ENCODE measurements around the gene KAZN. TPM values are rescaled to one million over a fixed set of nuclear protein-coding genes. Genes with fewer than 3 reads are reported as not detected.

The KAZN gene
- total RNA-seq, 1 donor from 2014 or later, result 40.6 TPM

- DNase-seq (ENCODE audit: low spot score), result no peak
These were observed 557.6 kb downstream of the KAZN start for GRCh38 chr1:15155888-15156741.

GRCh38 chr1:15156807-15157380, 558.4 kb downstream of the KAZN start:
- DNase-seq (ENCODE audit: low spot score), result no peak

- DNase-seq (ENCODE audit: low spot score), result no peak
These were observed 559.3 kb downstream of the KAZN start for GRCh38 chr1:15157524-15158399.

GRCh38 chr1:15158506-15159165, 560.2 kb downstream of the KAZN start:
- DNase-seq (ENCODE audit: low spot score), result no peak

GRCh38 chr1:15159166-15159555, 560.7 kb downstream of the KAZN start:
- no peak for DNase-seq (ENCODE audit: low spot score)

- no peak for DNase-seq (ENCODE audit: low spot score)
These were observed 562.1 kb downstream of the KAZN start for GRCh38 chr1:15160626-15161025.

GRCh38 chr1:15167386-15167785, 568.9 kb downstream of the KAZN start:
- no peak for DNase-seq (ENCODE audit: low spot score)

Measured in ureter (tissue), 1 donor.